ENCODE data around the gene GALNT18.

DNA sequence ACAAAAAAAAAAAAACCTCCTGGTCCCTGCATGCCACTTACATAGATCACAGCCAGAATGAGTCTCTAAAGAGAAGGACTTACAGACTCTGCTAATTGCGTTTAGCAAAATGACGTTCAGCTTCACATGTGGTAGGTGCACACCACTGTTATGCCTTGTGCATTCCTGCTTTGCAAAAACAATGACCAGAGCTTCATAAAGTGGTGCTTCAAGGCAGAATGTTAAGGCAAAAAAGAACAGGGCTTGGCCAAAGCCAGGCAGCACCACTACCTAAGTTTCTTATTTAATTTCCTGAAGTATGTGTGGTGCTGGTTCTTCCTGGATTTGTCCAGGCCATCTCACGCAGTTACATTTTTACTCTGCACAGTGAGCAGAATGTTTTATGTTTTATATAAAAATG lies 85.2 kb downstream of the GALNT18 start:
- TF ChIP-seq MAFK (IDR thresholded peaks at IDR 0.05; ENCODE audit: low read depth, low read length) (no peak), USF2 (IDR thresholded peaks at IDR 0.05; ENCODE audit: low read depth, low read length) (no peak), CTCF (conservative IDR thresholded peaks at IDR 0.05; ENCODE audit: low read depth, low read length) (no peak), POLR2A (IDR thresholded peaks at IDR 0.05; ENCODE audit: low read depth, low read length) (no peak), MAZ (IDR thresholded peaks at IDR 0.05; ENCODE audit: borderline replicate concordance, low read depth, low read length) (no peak)

Data from IMR-90 (cell line).